Lung microvascular endothelial cell (primary cell): ENCODE measurements around the gene MEGF9. TPM values are rescaled to one million over a fixed set of nuclear protein-coding genes. Genes with fewer than 3 reads are reported as not detected.
"Not testable (repeated sequence)": the region's sequence is repeated elsewhere in the genome, so short reads cannot be mapped to it uniquely, and the experiment has no call there.

Experiments used
- DNase-seq, 2 donors: peaks; one replicate each; pipeline versions ENCODE4 v3.0.0 to v3.0.0-alpha.2; 2010; ENCODE audit warnings: low read depth in 2 of 2
- total RNA-seq: library from RNA; depleted of rRNA; stranded (reverse); fragments of >200 nt; gene quantifications from 2 replicates; pipeline ENCODE4 v1.2.1, GENCODE V29; 2014

The MEGF9 gene
- total RNA-seq, 1 donor from 2014 or later, result 4.8 TPM

GRCh38 chr9:120579139-120580050 is 134.9 kb downstream of the MEGF9 start:
- DNase-seq, result peak in 1 of 2 donors; percentile 6

GRCh38 chr9:120574473-120574872 is 139.8 kb downstream of the MEGF9 start:
- DNase-seq, result no peak

GRCh38 chr9:120572472-120572871 is 141.8 kb downstream of the MEGF9 start:
- DNase-seq, result no peak

GRCh38 chr9:120571443-120572257 is 142.6 kb downstream of the MEGF9 start:
- DNase-seq, result peak in 1 of 2 donors; percentile 60

- no peak for DNase-seq
Measured at GRCh38 chr9:120570296-120570695, 144.0 kb downstream of the MEGF9 start.

- DNase-seq, result no peak
Measured at GRCh38 chr9:120569556-120569955, 144.7 kb downstream of the MEGF9 start.

- no peak for DNase-seq
Measured at GRCh38 chr9:120568816-120569215, 145.5 kb downstream of the MEGF9 start.

- DNase-seq, result no peak
Measured at GRCh38 chr9:120567874-120568273, 146.4 kb downstream of the MEGF9 start.

GRCh38 chr9:120567081-120567480 is 147.2 kb downstream of the MEGF9 start:
- DNase-seq, result no peak

GRCh38 chr9:120564589-120564988 is 149.7 kb downstream of the MEGF9 start:
- DNase-seq, result no peak

- peak in 1 of 2 donors; percentile 6 for DNase-seq
Measured at GRCh38 chr9:120562861-120563443, 151.3 kb downstream of the MEGF9 start.

- no peak for DNase-seq
Measured at GRCh38 chr9:120561709-120562108, 152.6 kb downstream of the MEGF9 start.

- no peak for DNase-seq
Measured at GRCh38 chr9:120559546-120559945, 154.7 kb downstream of the MEGF9 start.

GRCh38 chr9:120558454-120558853 is 155.8 kb downstream of the MEGF9 start:
- no peak for DNase-seq

GRCh38 chr9:120557205-120557604 is 157.1 kb downstream of the MEGF9 start:
- DNase-seq, result no peak

- no peak for DNase-seq
Measured at GRCh38 chr9:120556775-120557174, 157.5 kb downstream of the MEGF9 start.

- DNase-seq, result no peak
Measured at GRCh38 chr9:120555839-120556238, 158.4 kb downstream of the MEGF9 start.

GRCh38 chr9:120552210-120552704 is 162.0 kb downstream of the MEGF9 start:
- not testable (repeated sequence) for DNase-seq
